GM18498 (cell line): ENCODE results near the gene FITM2.
"Not testable (repeated sequence)": the region's sequence is repeated elsewhere in the genome, so short reads cannot be mapped to it uniquely, and the experiment has no call there.

Experiments used
- ATAC-seq: cut with Tn5 transposase; IDR thresholded peaks from one replicate; pipeline ENCODE4 v1.9.1; 2021; ENCODE audit warnings: mild to moderate bottlenecking, moderate library complexity; ENCODE audit not compliant: unreplicated experiment

FITM2 gene

DNA sequence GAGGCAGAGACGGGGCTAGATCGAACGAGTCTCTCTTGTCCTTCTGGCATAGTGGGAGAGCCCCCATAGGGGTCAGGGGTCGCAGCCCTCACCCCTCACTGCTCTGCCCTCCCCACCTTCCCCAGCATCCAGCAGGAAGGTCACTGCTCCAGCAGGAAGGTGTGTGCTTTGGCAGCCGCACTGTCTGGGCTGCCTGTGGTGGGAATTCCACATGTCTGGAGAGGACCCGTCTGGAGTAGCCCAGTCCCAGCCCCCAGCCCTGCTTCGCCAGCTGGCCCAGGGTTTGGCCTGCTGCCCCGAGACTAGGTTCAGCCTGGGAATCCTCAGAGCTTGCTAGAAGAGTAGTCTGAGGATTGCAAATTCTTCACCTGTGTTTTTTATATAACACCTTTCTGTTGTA lies 23.3 kb upstream of the FITM2 start:
- ATAC-seq = no peak

DNA sequence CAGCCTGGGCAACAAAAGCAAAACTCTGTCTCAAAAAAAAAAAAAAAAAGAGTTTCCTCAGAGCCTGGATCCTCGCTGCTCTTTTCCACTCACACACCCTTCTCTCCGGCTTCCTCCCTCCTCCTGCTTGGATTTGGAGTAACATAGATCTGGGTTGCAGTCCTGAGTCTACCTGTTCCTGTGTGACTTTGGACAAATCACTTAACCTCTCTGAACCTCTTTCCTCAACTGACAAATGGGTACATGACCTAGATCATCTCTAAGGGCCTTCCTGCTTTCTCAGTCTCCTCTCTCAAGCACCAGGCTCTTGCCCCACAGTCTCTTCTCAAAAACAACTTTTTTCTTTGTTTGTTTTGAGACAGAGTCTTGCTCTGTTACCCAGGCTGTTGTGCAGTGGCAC lies 20.2 kb upstream of the FITM2 start:
- no peak for ATAC-seq

DNA sequence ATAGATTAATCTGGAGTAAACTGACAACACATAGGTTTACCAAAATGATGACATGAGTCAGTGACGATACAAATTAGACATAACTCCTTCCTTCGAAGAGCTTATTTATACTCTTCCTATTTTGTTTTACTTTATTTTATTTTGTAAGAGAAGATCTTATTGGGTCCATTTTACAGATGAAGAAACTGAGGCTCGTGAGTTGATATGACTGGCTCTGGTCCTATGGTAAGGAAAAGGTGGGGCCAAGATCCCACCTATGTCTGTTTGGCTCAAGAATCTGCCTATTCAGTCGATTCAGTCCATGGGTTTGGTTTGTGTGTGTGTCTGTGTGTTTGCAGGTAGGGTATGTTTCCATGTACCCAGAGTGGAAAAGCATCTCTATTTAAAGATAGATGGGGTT lies 17.4 kb upstream of the FITM2 start:
- no peak for ATAC-seq

GRCh38 chr20:44327748-44328147 lies 16.7 kb upstream of the FITM2 start:
- not testable (repeated sequence) for ATAC-seq

DNA sequence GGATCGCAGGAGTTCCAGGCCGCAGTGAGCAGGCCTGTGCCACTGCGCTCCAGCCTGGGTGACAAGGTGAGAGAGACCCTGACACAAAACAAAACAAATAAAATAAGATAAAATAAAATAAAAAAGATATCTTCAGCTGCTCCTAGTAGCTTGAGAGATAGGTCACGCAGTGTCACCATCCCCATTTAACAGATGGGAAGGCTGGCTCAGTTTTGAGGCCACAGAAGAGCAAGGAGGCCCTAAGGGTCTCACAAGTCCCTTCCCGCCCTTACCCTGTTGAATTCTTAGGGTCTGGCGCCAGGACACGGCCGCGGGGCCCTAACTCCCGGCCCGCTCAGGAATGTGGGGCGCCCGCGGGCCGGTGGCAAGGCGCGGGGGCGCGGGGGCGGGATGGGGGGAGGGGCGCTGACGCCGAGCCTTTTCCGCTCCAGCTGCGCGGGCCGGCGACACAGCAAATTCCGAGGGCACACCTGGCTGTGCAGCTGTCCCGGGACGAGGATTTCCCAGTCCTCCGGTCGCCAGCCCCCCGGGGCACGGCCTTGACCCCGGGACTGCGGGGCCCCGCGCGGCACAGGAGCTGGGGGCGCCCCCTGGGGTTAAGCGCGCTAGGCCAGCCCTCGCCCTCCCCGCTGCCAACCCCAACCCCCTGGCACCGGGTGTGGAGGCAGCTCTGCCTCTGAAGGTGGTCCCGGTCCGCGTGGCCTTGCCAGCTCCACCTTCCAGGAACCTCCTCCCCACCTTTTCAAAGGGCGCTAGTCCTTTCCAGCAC lies 15.6 kb upstream of the FITM2 start:
- no peak for ATAC-seq

DNA sequence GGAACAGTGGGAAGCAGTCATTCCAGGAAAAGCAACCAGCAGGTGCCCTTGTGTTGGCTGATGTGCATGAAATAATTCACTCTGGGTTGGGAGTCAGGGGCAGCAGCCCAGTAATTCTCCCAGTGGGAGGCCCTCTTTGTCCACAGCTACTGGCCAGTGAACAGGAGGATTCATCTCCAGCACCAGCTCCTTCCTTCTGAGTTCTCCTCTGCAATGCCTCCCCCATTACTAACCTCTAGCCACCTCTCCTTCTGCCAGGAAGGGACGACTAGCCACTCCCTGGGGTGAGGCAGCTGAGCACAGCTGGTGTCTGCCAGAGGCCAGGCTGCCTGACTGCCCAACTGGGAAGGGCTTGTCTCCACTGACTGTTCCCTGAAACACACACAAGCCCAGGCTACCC lies 13.3 kb upstream of the FITM2 start:
- ATAC-seq = no peak

GRCh38 chr20:44319839-44320422 lies 8.9 kb upstream of the FITM2 start:
- no peak for ATAC-seq

- no peak for ATAC-seq
Observed at GRCh38 chr20:44314870-44315269, 3.9 kb upstream of the FITM2 start.

GRCh38 chr20:44309763-44310663 lies 989 bp downstream of the FITM2 start:
- no peak for ATAC-seq

- no peak for ATAC-seq
Observed at GRCh38 chr20:44306927-44307326, 4.1 kb downstream of the FITM2 start.

- ATAC-seq = no peak
Observed at GRCh38 chr20:44304383-44304782, 6.6 kb downstream of the FITM2 start.

DNA sequence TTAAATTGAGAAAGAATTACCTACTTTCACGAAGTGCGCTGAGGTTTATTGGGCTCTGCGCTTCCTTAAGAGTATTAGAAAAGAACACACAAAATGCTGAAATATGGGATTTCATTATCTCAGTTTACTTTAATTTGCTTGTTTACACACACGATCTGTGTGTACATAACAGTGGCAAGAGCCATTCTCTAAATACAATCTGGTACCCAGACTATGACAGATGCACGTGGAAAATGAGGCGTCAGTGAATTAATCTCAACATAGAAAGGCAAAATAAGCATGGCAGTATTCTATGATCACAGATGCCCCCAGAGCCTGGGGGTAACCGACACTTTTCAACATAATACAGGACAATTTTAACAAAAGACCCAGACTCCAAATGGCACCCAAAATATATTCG lies 8.3 kb downstream of the FITM2 start:
- no peak for ATAC-seq

- ATAC-seq = no peak
Observed at GRCh38 chr20:44302026-44302669, 8.9 kb downstream of the FITM2 start.

- ATAC-seq = no peak
Observed at GRCh38 chr20:44301285-44301684, 9.7 kb downstream of the FITM2 start.

DNA sequence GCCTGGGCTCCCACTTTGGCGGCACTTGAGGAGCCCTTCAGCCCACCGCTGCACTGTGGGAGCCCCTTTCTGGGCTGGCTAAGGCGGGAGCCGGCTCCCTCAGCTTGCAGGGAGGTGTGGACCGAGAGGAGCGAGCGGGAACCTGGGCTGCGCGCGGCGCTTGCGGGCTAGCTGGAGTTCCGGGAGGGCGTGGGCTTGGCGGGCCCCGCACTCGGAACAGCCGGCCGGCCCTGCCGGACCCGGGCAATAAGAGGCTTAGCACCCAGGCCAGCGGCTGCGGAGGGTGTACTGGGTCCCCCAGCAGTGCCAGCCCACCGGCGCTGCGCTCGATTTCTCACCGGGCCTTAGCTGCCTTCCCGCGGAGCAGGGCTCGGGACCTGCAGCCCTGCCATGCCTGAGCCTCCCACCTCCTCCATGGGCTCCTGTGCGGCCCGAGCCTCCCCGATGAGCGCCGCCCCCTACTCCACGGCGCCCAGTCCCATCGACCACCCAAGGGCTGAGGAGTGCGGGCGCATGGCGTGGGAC lies 11.9 kb downstream of the FITM2 start:
- ATAC-seq = not testable (repeated sequence)

DNA sequence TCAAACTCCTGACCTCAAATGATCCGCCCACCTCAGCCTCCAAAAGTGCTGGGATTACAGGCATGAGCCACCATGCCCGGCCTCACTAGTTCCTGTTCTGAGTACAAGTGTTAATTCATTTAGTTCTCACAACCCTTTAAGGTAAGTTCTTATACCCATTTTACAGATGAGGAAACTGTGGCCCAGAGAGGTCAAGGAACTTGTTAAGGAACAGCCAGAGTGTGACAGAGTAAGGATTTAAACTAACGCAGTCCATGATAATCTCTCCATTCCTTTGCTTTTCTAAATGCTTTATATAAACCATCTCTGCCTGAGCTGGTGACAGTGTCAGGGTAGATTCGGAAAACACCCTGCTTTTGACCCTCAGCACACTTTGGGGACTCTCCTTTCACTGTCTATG lies 13.3 kb downstream of the FITM2 start:
- ATAC-seq = no peak

GRCh38 chr20:44296011-44296410 lies 15.0 kb downstream of the FITM2 start:
- ATAC-seq = no peak

GRCh38 chr20:44291754-44292153 lies 19.2 kb downstream of the FITM2 start:
- no peak for ATAC-seq

DNA sequence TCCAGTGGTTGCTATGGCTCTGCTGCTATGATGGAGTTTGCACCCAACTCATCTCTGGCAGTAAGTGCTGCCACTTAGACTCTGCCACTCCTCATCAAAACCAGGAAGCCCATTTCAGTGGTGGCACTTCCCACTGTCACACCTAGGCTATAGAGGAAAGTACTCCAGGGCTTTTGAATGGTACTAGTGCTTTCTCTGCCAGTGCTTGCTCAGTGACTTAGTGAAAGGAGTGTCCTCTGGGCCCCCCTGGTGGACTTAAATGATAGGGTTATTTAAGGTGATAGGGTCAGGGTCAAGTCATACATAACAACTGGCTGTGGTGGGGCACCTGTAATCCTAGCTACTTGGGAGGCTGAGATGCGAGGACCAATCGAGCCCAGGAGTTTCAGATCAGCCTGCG lies 22.8 kb downstream of the FITM2 start:
- no peak for ATAC-seq

DNA sequence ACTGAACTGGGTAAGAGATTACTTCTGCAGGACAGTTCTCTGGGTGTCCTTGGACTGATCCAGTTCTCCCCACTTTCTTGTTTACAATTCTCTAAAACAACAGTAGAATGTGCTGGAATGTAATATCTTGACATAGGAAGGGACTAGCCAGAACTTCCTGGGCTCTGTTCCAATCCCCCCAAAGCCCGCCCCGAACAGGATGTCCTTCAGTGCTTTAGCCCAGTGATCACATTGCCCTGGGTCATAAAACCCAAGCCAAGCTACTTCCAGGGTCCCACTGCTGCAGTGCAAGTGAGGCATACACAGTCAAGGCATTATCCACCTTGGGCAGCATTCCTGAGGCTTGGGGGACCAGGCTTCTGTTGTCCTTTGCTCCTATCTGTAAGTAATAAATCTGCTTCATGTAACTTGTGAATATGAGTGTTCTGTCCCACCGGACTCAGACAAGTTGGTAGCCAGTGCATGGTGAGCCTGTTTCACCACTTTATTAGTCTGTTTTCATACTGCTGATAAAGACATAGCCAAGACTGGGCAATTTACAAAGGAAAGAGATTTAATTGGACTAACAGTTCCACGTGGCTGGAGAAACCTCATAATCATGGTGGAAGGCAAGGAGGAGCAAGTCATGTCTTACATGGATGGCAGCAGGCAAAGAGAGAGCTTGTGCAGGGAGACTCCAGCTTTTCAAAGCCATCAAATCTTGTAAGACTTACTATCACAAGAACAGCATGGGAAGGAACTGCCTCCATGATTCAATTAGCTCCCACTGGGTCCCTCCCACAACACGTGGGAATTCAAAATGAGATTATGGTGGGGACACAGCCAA lies 23.5 kb downstream of the FITM2 start:
- no peak for ATAC-seq
